NCI-H2029 (cell line): ENCODE measurements around the gene TPT1.
"Not testable (repeated sequence)": the region's sequence is repeated elsewhere in the genome, so short reads cannot be mapped to it uniquely, and the experiment has no call there.

Source experiments
- DNase-seq: peaks from one replicate; lab custom pipeline; 2025; lab: John Stamatoyannopoulos, UW

The TPT1 gene

DNA sequence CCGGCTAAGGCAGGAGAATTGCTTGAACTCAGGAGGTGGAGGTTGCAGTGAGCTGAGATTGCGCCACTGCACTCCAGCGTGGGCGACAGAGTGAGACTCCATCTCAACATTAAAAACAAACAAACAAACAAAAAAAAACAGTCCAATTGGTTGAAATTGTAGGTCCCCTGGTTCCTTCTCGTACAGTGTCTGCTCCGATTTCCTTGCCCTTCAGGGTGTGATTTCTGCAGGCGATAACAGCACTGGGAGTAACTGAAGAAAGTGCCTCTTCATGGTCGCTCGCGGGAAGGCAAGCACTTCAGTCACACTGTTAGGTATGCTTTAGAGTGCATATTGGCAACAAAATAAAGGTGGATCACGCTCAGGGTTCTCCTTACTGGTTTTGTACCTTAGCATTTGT, 39.7 kb downstream of the TPT1 start:
- no peak for DNase-seq

DNA sequence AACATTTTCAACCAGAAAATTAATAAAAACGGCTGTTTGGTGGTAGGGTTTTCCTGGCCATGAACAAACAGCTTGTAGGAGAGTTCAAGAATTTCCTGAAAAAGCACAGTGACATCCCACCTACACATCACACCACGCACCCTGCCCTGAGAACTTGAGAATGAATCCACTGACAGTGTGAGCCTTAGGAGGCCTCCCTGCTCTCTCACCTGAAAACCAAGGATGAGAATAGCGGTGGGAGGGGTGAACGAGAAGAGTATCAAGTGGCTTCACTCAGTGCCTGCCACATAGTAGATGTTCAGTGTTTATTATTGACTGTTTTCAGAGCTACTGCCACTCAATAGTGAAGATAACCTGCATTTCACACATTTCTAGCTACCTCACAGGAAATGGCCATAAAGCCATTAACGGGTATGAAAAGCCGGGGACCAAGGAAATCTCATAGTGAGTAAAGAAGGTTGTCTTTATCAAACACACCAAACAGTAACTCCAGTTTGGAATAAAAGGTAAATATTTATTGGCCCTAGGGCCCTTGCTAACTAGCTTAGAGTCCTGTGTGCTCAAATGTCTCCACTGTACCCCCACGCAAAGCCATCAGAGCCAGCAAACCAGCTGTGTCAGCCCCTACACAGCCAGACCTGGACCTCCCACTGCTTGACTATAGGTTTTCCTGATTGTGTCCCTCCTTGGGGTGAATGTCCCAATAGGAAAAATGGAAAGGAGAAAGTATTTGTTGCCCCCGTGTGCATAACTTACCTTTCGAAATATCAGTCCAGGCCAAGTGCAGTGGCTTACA, 40.6 kb downstream of the TPT1 start:
- no peak for DNase-seq

DNA sequence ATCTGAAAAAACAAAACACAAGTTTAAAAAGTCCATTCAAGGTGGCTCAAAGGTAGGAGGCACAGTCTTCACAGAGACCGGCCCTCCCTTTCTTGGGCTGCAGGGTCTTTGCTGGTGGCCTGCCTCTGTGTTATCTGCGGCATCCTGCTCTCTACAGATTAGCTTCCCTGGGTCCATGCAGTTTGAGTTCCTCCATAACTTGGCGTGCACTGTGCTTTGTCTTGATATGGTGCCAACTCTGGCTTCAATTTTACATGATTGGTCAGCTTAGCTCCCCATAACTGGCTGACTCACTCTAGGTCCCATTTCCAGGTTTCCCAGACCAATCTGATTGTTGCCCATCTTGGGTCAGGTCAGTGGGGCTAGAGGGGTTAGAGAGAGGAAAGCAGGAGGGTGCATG, 41.8 kb downstream of the TPT1 start:
- DNase-seq, result no peak

DNA sequence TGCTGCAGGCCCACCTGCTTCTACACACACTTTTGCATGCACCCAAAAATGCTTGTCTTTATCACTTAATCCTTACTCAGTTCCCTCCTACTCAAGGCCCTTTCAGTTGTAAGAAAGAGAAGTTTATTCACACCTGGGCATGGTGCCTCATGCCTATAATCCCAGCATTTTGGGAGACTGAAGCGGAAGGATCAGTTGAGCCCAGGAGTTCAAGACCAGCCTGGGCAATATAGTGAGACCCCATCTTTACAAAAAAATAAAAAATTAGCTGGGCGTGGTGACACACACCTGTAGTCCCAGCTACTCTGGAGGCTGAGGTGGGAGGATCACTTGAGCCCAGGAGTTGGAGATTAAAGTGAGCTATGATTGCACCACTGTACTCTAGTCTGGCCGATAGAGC, 42.4 kb downstream of the TPT1 start:
- DNase-seq, result not testable (repeated sequence)

DNA sequence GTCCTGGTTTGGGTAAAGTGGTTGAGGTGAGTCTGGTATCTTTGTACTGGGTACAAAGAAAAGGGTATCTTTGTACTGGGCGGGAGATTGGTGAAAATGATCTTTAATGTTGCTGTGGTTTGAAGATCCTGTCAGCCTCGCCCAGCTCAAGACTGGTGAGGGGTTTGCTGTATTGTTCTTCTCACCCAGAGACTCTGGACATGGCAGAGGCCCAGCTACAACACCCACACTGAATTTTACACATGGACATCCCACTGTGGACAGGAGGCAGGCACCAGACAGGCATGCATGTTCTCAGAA, 42.8 kb downstream of the TPT1 start:
- DNase-seq, result no peak

DNA sequence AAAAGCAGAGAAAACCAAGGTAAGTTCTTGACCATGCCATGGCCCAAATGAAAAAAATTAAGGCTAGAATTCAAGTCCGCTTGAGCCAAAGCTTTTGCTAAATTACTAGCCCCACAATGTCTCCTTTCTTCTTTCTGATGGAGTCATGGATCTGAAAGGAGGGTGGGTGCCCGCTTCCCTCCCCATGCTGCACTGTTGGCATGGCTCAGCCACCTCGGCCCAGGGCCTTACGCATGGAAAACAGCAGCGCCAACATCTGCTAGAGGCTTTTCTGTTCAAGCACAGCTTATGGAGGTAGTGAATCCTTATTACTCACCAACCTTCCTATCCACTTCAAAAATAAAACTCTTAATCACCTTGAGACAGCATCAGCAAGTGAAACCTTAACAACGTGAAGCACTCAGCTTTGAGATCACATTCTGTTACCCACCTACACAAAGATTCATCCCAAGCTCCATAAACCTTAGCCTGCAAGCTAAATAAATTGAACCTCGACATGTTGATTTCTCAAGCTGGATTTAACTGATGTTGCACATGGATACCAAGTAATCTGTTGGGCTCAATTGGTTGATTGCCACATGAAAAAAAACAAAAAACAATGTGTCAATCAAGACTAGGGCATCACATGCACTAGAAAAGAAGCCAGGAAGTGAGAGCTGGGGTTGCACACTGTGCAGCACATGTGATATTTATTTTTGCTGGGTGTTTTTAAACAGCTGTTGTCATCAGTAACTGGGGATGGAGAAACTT, 43.4 kb downstream of the TPT1 start:
- no peak for DNase-seq

DNA sequence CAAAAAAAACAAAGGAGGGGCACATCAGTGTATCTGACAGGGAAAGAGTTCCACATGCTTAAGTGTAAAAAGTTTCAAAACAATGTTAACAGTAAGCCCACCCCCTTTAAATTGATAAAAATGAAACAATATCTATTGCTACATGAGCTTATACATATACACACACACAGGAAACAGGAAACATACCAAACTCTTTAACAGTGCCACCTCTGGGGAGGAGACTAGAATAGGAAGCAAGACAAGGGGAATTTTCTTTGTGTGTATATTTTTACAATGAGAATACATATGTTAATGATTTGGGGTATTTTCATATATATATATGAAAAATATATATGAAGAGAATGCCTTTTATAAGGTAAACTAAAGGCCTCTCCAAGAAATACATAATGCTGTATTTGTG, 44.7 kb downstream of the TPT1 start:
- no peak for DNase-seq

DNA sequence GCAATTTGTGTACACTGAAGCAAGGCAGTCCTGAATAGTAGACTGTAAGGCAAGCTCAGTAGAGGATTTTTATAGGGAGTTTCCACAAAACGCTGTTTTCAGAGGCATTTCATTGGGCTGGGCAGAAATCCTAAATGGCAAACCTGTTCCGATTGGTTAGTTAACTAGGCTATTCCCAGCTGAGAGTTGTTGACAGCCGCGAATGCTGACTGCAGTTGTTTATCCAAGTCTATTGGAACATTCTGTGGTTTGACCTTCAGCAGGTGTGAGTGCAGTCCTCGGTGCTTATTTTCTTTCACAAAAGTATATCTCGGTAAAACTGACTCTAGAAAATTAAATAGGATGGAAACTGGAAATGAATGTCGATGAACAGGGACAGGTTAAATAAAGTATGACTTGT, 45.4 kb downstream of the TPT1 start:
- DNase-seq, result no peak

DNA sequence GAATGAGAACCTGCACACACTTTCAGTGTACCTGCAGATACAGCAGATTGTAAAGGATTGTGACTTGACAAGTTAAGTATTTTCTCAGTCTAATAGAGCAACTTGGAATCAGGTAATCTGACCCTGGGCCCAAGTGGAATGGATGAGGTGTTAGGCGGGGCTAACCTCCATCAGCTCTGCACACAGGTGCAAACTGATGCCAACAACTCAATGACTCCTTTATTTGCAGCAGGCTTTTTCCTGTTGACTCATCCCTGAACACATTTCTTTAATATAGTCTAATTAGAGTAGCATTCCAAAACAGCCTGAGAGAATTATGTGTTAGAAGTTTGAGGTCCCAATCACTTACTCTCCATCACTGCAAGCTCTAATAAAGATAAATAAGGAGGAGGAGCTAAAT, 48.8 kb downstream of the TPT1 start:
- peak; percentile 24 for DNase-seq

DNA sequence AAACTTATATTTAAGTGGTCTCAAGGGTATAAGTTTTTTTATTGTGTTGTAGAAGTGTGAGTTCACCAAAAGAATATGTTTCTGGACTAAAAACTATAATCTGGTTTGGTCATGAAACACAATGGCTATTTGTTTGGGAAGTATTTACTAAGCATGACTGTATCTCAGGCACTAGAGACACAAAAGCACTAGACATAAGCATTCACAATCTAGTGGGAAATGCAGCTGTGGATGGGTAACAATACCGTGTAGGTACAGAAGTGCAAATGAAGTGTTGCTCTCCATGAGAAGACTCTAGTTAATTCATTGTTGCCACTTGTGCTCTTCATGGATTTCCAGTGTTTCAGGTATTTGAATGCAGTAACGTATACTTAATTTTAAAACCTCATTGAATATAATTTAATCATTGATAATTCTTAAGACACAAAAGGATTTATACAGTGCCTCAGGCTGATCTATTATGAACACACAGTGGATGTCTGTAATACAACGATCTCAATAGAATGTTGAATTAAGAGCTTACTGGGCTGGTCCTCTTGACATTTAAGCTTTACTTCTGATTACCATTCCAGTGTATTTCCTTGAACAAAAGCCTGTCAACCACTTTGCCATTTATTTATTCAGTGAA, 50.9 kb downstream of the TPT1 start:
- peak; percentile 21 for DNase-seq
